Measurements from ENCODE around the gene PLA2R1. TPM values are rescaled to one million over a fixed set of nuclear protein-coding genes. Genes with fewer than 3 reads are reported as not detected.

PLA2R1 gene
- total RNA-seq, 1 experiment from 2014 or later = 1.1 TPM

DNA sequence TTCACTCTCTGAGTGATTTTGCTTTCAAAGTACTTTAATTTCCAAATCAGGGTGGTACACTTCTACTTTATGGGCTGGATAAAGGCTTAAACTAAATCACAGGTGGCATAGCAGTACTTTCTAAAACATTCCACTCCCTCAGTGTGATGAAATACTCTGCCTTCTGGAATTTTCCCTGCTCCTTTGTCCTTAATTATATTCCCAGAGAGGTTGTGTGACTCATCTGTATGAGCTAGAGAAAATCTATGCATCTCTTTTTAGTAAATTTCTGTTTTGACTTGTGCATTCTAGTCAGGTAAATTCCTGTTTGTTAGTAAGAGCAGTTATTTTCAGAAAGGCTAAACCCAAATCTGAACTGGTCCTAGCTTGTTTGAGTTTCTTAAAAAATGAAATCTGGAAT is 29.0 kb upstream of the PLA2R1 start:
- Mint-ChIP-seq H3K27me3 (ENCODE audit: low read depth) (peaks cover 7% of the 10 kb centered on the region), H3K36me3 (peaks cover 60% of the 10 kb centered on the region), H3K27ac (no peak overlapping the region), H3K4me1 (no peaks in the 10 kb centered on the region), H3K4me3 (no peak overlapping the region), H3K9me3 (peaks cover 85% of the 10 kb centered on the region)
- DNase-seq (ENCODE audit: low spot score) (no peak), ATAC-seq (no peak)
- CTCF ChIA-PET = no interaction called here
- POLR2A ChIA-PET = no interaction called here
- TF ChIP-seq ZNF219 (CRISPR knock-in tag; IDR thresholded peaks at IDR 0.05; ENCODE audit: borderline replicate concordance) (no peak), NFATC4 (CRISPR knock-in tag; IDR thresholded peaks at IDR 0.05) (no peak)

- Mint-ChIP-seq H3K4me1 (no peaks in the 10 kb centered on the region), H3K4me3 (no peak overlapping the region), H3K27ac (no peak overlapping the region), H3K27me3 (ENCODE audit: low read depth) (peaks cover 7% of the 10 kb centered on the region), H3K9me3 (peaks cover 91% of the 10 kb centered on the region), H3K36me3 (peaks cover 65% of the 10 kb centered on the region)
- DNase-seq (ENCODE audit: low spot score) (no peak), ATAC-seq (0 out of 2 replicates have a peak, but pooled peaks have one; percentile 38)
- TF ChIP-seq, protein P1, sequence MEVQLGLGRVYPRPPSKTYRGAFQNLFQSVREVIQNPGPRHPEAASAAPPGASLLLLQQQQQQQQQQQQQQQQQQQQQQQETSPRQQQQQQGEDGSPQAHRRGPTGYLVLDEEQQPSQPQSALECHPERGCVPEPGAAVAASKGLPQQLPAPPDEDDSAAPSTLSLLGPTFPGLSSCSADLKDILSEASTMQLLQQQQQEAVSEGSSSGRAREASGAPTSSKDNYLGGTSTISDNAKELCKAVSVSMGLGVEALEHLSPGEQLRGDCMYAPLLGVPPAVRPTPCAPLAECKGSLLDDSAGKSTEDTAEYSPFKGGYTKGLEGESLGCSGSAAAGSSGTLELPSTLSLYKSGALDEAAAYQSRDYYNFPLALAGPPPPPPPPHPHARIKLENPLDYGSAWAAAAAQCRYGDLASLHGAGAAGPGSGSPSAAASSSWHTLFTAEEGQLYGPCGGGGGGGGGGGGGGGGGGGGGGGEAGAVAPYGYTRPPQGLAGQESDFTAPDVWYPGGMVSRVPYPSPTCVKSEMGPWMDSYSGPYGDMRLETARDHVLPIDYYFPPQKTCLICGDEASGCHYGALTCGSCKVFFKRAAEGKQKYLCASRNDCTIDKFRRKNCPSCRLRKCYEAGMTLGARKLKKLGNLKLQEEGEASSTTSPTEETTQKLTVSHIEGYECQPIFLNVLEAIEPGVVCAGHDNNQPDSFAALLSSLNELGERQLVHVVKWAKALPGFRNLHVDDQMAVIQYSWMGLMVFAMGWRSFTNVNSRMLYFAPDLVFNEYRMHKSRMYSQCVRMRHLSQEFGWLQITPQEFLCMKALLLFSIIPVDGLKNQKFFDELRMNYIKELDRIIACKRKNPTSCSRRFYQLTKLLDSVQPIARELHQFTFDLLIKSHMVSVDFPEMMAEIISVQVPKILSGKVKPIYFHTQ (CRISPR knock-in tag; IDR thresholded peaks at IDR 0.05) = 0 out of 2 replicates have a peak, but pooled peaks have one; percentile 48
- TF ChIP-seq RELA (CRISPR knock-in tag; IDR thresholded peaks at IDR 0.05; ENCODE audit: borderline replicate concordance) (no peak), SP1 (CRISPR knock-in tag; conservative IDR thresholded peaks at IDR 0.05) (0 out of 2 replicates have a peak, but pooled peaks have one; percentile 21)
- ChIA-PET POLR2A (no interaction called here), CTCF (no interaction called here)
Measured at GRCh38 chr2:160087854-160088745, 25.7 kb upstream of the PLA2R1 start.

- peaks cover 60% of the 10 kb centered on the region for H3K36me3 Mint-ChIP-seq
- DNase-seq (ENCODE audit: low spot score) (no peak), ATAC-seq (no peak)
- peaks cover 7% of the 10 kb centered on the region; the same call in 1 of the 2 replicates for H3K27me3 Mint-ChIP-seq (ENCODE audit: low read depth)
- CTCF ChIA-PET = interaction anchor here (0.6 to 1.0 kb wide), 4 partner anchors 30 to 978 kb away, joined by 3 to 4 read pairs (median 3); no protein-coding TSS in a partner anchor
- no peak overlapping the region for H3K4me3 Mint-ChIP-seq
- H3K27ac Mint-ChIP-seq = no peak overlapping the region
- peaks cover 2% of the 10 kb centered on the region for H3K4me1 Mint-ChIP-seq
- peaks cover 84% of the 10 kb centered on the region for H3K9me3 Mint-ChIP-seq
- POLR2A ChIA-PET = no interaction called here
- TF ChIP-seq CTCF (IDR thresholded peaks at IDR 0.05) (no peak), RELA (CRISPR knock-in tag; IDR thresholded peaks at IDR 0.05; ENCODE audit: borderline replicate concordance) (no peak), ZNF423 (CRISPR knock-in tag; IDR thresholded peaks at IDR 0.05) (no peak), TCF7 (CRISPR knock-in tag; IDR thresholded peaks at IDR 0.05; ENCODE audit: low read depth) (no peak), OVOL2 (CRISPR knock-in tag; IDR thresholded peaks at IDR 0.05; ENCODE audit: borderline replicate concordance) (no peak), ZNF416 (CRISPR knock-in tag; IDR thresholded peaks at IDR 0.05) (no peak), CREM (CRISPR knock-in tag; IDR thresholded peaks at IDR 0.05) (no peak), CBFB (CRISPR knock-in tag; IDR thresholded peaks at IDR 0.05; ENCODE audit: low read depth) (no peak), HMGXB4 (CRISPR knock-in tag; IDR thresholded peaks at IDR 0.05) (no peak), NR3C1 (CRISPR knock-in tag; conservative IDR thresholded peaks at IDR 0.05; ENCODE audit: low read depth) (no peak), ZNF396 (CRISPR knock-in tag; IDR thresholded peaks at IDR 0.05; ENCODE audit: borderline replicate concordance) (no peak)
- TF ChIP-seq, protein P2, sequence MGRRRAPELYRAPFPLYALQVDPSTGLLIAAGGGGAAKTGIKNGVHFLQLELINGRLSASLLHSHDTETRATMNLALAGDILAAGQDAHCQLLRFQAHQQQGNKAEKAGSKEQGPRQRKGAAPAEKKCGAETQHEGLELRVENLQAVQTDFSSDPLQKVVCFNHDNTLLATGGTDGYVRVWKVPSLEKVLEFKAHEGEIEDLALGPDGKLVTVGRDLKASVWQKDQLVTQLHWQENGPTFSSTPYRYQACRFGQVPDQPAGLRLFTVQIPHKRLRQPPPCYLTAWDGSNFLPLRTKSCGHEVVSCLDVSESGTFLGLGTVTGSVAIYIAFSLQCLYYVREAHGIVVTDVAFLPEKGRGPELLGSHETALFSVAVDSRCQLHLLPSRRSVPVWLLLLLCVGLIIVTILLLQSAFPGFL (CRISPR knock-in tag; IDR thresholded peaks at IDR 0.05; ENCODE audit: borderline replicate concordance) = no peak
- TF ChIP-seq, protein P3, sequence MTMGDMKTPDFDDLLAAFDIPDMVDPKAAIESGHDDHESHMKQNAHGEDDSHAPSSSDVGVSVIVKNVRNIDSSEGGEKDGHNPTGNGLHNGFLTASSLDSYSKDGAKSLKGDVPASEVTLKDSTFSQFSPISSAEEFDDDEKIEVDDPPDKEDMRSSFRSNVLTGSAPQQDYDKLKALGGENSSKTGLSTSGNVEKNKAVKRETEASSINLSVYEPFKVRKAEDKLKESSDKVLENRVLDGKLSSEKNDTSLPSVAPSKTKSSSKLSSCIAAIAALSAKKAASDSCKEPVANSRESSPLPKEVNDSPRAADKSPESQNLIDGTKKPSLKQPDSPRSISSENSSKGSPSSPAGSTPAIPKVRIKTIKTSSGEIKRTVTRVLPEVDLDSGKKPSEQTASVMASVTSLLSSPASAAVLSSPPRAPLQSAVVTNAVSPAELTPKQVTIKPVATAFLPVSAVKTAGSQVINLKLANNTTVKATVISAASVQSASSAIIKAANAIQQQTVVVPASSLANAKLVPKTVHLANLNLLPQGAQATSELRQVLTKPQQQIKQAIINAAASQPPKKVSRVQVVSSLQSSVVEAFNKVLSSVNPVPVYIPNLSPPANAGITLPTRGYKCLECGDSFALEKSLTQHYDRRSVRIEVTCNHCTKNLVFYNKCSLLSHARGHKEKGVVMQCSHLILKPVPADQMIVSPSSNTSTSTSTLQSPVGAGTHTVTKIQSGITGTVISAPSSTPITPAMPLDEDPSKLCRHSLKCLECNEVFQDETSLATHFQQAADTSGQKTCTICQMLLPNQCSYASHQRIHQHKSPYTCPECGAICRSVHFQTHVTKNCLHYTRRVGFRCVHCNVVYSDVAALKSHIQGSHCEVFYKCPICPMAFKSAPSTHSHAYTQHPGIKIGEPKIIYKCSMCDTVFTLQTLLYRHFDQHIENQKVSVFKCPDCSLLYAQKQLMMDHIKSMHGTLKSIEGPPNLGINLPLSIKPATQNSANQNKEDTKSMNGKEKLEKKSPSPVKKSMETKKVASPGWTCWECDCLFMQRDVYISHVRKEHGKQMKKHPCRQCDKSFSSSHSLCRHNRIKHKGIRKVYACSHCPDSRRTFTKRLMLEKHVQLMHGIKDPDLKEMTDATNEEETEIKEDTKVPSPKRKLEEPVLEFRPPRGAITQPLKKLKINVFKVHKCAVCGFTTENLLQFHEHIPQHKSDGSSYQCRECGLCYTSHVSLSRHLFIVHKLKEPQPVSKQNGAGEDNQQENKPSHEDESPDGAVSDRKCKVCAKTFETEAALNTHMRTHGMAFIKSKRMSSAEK (CRISPR knock-in tag; IDR thresholded peaks at IDR 0.05; ENCODE audit: borderline replicate concordance) = no peak
Measured at GRCh38 chr2:160085662-160086061, 23.2 kb upstream of the PLA2R1 start.

All from WTC11 (cell line).